HL-60 (cell line): ENCODE data around the gene BTBD7.

Experiments
- DNase-seq, 2 experiments: peaks; one replicate each; pipeline ENCODE4 v3.0.0-alpha.2; 2010 to 2020; ENCODE audit warnings: low read depth in 1 of 2, low spot score in 1 of 2
- H3K27ac ChIP-seq: fragments of 250-450 bp; sonication (Bioruptor Pico); replicated peaks from 2 replicates; pipeline ENCODE4 v1.5.1; 2020; ENCODE audit warnings: mild to moderate bottlenecking, moderate library complexity
- H3K27me3 ChIP-seq: fragments of 250-450 bp; sonication (Bioruptor Pico); 2 replicates; pipeline ENCODE4 v1.5.1; 2021; ENCODE audit warnings: mild to moderate bottlenecking, moderate library complexity; ENCODE audit not compliant: insufficient read depth, poor library complexity, severe bottlenecking
- H3K4me3 ChIP-seq: replicated peaks from 2 replicates; pipeline ENCODE4 v1.5.1; 2011; ENCODE audit warnings: mild to moderate bottlenecking, control low read depth, low read length; ENCODE audit not compliant: insufficient read depth
- GABPA ChIP-seq: IDR thresholded peaks from 2 replicates; pipeline ENCODE4 v1.6.1; 2012; ENCODE audit warnings: low read depth
- POLR2AphosphoS5 ChIP-seq: IDR thresholded peaks from 2 replicates; pipeline ENCODE4 v1.6.1; 2012; ENCODE audit warnings: low read depth
- SPI1 ChIP-seq: IDR thresholded peaks from 2 replicates; pipeline ENCODE4 v1.6.1; 2012; ENCODE audit warnings: low read depth, mild to moderate bottlenecking, borderline replicate concordance
- TF ChIP-seq, protein P1 (sequence below): IDR thresholded peaks from 2 replicates; pipeline ENCODE4 v1.6.1; 2012; ENCODE audit warnings: low read depth; ENCODE audit not compliant: insufficient replicate concordance
- TF ChIP-seq, protein P2 (sequence below): IDR thresholded peaks from one replicate; pipeline ENCODE4 v1.5.1; 2011; ENCODE audit warnings: low read length, control low read depth, inconsistent platforms; ENCODE audit not compliant: insufficient read depth

Gene BTBD7

DNA sequence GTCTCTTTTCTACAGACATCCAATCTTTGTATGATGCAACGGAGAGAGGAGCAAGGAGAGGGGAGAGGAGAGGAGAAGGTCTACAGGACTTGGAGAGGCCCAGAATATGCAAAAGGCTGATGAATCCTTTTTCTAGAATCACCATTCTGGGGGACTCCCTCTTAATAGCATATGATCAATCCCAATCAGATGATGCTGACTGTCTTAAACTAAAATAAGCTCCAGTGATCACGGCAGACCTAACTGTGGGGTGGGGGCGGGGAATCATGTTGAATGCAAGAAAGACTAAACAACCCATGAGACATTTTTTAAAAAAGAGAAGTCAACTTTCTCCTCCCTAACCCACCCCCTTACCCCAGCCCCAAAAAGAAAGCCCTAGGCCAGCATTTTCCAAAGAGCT lies 33.4 kb downstream of the BTBD7 start:
- no peak for DNase-seq
- Histone ChIP-seq H3K27me3 (no peaks in the 10 kb centered on the region), H3K4me3 (no peak overlapping the region), H3K27ac (no peak overlapping the region)
- TF ChIP-seq, protein P1, sequence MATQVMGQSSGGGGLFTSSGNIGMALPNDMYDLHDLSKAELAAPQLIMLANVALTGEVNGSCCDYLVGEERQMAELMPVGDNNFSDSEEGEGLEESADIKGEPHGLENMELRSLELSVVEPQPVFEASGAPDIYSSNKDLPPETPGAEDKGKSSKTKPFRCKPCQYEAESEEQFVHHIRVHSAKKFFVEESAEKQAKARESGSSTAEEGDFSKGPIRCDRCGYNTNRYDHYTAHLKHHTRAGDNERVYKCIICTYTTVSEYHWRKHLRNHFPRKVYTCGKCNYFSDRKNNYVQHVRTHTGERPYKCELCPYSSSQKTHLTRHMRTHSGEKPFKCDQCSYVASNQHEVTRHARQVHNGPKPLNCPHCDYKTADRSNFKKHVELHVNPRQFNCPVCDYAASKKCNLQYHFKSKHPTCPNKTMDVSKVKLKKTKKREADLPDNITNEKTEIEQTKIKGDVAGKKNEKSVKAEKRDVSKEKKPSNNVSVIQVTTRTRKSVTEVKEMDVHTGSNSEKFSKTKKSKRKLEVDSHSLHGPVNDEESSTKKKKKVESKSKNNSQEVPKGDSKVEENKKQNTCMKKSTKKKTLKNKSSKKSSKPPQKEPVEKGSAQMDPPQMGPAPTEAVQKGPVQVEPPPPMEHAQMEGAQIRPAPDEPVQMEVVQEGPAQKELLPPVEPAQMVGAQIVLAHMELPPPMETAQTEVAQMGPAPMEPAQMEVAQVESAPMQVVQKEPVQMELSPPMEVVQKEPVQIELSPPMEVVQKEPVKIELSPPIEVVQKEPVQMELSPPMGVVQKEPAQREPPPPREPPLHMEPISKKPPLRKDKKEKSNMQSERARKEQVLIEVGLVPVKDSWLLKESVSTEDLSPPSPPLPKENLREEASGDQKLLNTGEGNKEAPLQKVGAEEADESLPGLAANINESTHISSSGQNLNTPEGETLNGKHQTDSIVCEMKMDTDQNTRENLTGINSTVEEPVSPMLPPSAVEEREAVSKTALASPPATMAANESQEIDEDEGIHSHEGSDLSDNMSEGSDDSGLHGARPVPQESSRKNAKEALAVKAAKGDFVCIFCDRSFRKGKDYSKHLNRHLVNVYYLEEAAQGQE, result no peak
- no peak for TF ChIP-seq POLR2AphosphoS5
- TF ChIP-seq, protein P2, sequence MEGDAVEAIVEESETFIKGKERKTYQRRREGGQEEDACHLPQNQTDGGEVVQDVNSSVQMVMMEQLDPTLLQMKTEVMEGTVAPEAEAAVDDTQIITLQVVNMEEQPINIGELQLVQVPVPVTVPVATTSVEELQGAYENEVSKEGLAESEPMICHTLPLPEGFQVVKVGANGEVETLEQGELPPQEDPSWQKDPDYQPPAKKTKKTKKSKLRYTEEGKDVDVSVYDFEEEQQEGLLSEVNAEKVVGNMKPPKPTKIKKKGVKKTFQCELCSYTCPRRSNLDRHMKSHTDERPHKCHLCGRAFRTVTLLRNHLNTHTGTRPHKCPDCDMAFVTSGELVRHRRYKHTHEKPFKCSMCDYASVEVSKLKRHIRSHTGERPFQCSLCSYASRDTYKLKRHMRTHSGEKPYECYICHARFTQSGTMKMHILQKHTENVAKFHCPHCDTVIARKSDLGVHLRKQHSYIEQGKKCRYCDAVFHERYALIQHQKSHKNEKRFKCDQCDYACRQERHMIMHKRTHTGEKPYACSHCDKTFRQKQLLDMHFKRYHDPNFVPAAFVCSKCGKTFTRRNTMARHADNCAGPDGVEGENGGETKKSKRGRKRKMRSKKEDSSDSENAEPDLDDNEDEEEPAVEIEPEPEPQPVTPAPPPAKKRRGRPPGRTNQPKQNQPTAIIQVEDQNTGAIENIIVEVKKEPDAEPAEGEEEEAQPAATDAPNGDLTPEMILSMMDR, result no peak
- no peak for TF ChIP-seq SPI1
- TF ChIP-seq GABPA, result no peak

DNA sequence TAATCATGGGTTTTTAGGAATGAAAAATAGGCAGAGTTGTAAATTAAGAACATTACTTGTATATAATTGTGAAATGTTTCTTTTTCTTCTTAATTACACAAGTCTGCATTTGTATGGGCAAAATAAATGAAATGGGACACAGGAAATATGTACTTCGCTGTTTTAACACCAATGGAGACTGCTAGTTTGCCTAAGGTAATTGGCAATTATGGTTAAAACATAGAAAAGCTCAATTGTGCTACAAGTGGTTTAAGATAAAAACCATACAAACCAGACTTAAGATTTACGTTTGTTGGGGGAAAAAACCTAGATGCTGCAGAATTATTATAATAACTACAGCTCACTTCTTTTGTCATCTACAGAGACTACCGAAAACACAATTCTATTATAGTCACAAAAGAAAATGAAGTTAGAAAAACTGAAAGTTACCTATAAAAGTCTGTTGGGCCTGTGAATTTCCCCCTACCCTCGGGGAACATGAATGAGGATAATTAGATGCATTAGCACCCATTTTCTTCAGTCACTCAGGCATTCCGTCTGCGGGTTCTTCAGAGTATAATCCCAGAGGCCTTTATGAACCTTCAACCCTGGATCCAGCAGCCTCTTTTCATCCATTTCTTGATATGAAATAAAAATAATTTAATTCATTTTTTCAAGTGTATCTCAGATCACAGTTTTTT lies 37.2 kb downstream of the BTBD7 start:
- no peak for DNase-seq
- TF ChIP-seq, protein P2, result no peak
- no peak for TF ChIP-seq POLR2AphosphoS5
- TF ChIP-seq, protein P1, result no peak
- no peak for TF ChIP-seq SPI1
- TF ChIP-seq GABPA, result no peak
- no peaks in the 10 kb centered on the region for H3K27me3 ChIP-seq
- no peak overlapping the region for H3K27ac ChIP-seq
- H3K4me3 ChIP-seq, result no peak overlapping the region

DNA sequence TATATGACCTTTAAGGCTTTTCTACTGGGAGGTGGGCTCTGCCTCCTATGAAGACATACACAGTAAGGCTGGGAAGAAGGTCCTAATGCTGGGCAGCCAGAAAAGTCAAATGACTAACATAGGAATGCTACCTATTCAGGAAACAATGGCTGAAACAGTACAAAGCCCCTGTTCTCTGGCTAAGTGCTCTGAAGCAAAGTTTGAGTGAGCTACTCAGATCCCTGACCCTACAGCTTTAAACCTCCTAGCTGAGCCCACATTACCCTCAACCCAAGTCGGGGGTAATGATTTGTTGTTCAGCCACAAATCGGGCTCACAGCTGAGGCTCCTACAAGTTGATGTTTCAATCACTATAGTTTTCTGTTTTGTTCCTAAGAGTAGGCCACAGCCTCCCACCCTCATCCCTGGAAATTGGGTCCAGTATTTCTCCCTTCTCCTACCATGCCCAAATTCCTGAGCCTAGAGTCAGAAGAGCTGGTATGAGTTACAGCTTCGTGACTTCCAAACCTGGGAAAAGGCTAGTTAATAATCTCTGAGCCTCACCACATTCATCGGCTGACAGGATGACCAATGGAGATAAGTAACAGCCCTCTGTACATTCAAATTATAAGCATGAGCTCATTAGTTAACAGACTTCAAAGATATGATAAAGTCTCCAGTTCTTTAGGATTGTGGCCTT lies 46.5 kb downstream of the BTBD7 start:
- TF ChIP-seq POLR2AphosphoS5 (no peak), GABPA (no peak), SPI1 (no peak)
- TF ChIP-seq, protein P1, result no peak
- TF ChIP-seq, protein P2, result no peak
- no peak overlapping the region for H3K27ac ChIP-seq
- no peak for DNase-seq
- no peaks in the 10 kb centered on the region for H3K27me3 ChIP-seq
- H3K4me3 ChIP-seq, result no peak overlapping the region
